HL-60 (cell line): ENCODE measurements around the gene FOXN1.

Experiments used
- POLR2AphosphoS5 ChIP-seq: IDR thresholded peaks from 2 replicates; pipeline ENCODE4 v1.6.1; 2012; ENCODE audit warnings: low read depth
- SPI1 ChIP-seq: IDR thresholded peaks from 2 replicates; pipeline ENCODE4 v1.6.1; 2012; ENCODE audit warnings: low read depth, mild to moderate bottlenecking, borderline replicate concordance
- TF ChIP-seq, protein P1 (sequence below): IDR thresholded peaks from one replicate; pipeline ENCODE4 v1.5.1; 2011; ENCODE audit warnings: low read length, control low read depth, inconsistent platforms; ENCODE audit not compliant: insufficient read depth
- TF ChIP-seq, protein P2 (sequence below): IDR thresholded peaks from 2 replicates; pipeline ENCODE4 v1.6.1; 2012; ENCODE audit warnings: low read depth; ENCODE audit not compliant: insufficient replicate concordance

- no peak for TF ChIP-seq POLR2AphosphoS5
- TF ChIP-seq, protein P1, sequence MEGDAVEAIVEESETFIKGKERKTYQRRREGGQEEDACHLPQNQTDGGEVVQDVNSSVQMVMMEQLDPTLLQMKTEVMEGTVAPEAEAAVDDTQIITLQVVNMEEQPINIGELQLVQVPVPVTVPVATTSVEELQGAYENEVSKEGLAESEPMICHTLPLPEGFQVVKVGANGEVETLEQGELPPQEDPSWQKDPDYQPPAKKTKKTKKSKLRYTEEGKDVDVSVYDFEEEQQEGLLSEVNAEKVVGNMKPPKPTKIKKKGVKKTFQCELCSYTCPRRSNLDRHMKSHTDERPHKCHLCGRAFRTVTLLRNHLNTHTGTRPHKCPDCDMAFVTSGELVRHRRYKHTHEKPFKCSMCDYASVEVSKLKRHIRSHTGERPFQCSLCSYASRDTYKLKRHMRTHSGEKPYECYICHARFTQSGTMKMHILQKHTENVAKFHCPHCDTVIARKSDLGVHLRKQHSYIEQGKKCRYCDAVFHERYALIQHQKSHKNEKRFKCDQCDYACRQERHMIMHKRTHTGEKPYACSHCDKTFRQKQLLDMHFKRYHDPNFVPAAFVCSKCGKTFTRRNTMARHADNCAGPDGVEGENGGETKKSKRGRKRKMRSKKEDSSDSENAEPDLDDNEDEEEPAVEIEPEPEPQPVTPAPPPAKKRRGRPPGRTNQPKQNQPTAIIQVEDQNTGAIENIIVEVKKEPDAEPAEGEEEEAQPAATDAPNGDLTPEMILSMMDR: no peak
- TF ChIP-seq, protein P2, sequence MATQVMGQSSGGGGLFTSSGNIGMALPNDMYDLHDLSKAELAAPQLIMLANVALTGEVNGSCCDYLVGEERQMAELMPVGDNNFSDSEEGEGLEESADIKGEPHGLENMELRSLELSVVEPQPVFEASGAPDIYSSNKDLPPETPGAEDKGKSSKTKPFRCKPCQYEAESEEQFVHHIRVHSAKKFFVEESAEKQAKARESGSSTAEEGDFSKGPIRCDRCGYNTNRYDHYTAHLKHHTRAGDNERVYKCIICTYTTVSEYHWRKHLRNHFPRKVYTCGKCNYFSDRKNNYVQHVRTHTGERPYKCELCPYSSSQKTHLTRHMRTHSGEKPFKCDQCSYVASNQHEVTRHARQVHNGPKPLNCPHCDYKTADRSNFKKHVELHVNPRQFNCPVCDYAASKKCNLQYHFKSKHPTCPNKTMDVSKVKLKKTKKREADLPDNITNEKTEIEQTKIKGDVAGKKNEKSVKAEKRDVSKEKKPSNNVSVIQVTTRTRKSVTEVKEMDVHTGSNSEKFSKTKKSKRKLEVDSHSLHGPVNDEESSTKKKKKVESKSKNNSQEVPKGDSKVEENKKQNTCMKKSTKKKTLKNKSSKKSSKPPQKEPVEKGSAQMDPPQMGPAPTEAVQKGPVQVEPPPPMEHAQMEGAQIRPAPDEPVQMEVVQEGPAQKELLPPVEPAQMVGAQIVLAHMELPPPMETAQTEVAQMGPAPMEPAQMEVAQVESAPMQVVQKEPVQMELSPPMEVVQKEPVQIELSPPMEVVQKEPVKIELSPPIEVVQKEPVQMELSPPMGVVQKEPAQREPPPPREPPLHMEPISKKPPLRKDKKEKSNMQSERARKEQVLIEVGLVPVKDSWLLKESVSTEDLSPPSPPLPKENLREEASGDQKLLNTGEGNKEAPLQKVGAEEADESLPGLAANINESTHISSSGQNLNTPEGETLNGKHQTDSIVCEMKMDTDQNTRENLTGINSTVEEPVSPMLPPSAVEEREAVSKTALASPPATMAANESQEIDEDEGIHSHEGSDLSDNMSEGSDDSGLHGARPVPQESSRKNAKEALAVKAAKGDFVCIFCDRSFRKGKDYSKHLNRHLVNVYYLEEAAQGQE: no peak
- no peak for TF ChIP-seq SPI1
Observed at GRCh38 chr17:28530926-28531325, 24.8 kb downstream of the FOXN1 start.
